Measurements from ENCODE around the gene HSPB3.

HSPB3 gene, protein sequence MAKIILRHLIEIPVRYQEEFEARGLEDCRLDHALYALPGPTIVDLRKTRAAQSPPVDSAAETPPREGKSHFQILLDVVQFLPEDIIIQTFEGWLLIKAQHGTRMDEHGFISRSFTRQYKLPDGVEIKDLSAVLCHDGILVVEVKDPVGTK

DNA sequence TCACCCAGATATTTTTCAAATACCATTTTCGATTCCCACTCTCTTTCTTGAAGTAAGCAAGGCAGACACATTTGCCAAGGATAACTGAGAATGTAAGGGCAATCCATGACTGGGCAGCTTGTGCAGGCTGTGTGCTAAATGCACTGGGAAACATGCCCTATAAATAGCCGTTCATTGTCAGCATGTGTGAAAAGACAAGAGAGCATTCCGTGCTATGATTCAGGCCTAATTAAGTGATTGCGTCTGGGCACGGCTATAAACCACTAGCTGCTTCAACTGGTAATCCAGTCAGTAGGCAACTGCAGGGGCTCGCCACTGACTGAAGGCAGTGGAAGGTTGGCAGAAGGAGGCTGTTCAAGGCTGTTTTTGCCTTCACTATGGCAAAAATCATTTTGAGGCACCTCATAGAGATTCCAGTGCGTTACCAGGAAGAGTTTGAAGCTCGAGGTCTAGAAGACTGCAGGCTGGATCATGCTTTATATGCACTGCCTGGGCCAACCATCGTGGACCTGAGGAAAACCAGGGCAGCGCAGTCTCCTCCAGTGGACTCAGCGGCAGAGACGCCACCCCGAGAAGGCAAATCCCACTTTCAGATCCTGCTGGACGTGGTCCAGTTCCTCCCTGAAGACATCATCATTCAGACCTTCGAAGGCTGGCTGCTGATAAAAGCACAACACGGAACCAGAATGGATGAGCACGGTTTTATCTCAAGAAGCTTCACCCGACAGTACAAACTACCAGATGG lies at the start of gene HSPB3:
HSPB3 (plus strand) TSS at position 287 of the 745 bp plus-strand sequence; CDS start at position 378, 91 bp downstream.
- H3K9ac ChIP-seq, result no peak within 1 kb of the TSS
- no peaks in the 10 kb centered on the region for H3K36me3 ChIP-seq (ENCODE audit: control insufficient read depth, insufficient read depth, low read length)
- no peaks in the 10 kb centered on the region for H3K27me3 ChIP-seq (ENCODE audit: control insufficient read depth, insufficient read depth, low read length)
- H3K27ac ChIP-seq, result no peak within 1 kb of the TSS
- peaks cover 4% of the 10 kb centered on the region for H3K4me1 ChIP-seq
- no peaks in the 10 kb centered on the region for H3K79me2 ChIP-seq
- no peak within 1 kb of the TSS for H3K4me3 ChIP-seq (ENCODE audit: low read depth, low read length)
- TF ChIP-seq, protein P1, sequence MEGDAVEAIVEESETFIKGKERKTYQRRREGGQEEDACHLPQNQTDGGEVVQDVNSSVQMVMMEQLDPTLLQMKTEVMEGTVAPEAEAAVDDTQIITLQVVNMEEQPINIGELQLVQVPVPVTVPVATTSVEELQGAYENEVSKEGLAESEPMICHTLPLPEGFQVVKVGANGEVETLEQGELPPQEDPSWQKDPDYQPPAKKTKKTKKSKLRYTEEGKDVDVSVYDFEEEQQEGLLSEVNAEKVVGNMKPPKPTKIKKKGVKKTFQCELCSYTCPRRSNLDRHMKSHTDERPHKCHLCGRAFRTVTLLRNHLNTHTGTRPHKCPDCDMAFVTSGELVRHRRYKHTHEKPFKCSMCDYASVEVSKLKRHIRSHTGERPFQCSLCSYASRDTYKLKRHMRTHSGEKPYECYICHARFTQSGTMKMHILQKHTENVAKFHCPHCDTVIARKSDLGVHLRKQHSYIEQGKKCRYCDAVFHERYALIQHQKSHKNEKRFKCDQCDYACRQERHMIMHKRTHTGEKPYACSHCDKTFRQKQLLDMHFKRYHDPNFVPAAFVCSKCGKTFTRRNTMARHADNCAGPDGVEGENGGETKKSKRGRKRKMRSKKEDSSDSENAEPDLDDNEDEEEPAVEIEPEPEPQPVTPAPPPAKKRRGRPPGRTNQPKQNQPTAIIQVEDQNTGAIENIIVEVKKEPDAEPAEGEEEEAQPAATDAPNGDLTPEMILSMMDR (IDR thresholded peaks at IDR 0.05), result no peak
- H2AFZ ChIP-seq, result no peak within 1 kb of the TSS
- no peak within 1 kb of the TSS for H3K4me2 ChIP-seq (ENCODE audit: low read length)
- no peaks in the 10 kb centered on the region for H3K9me3 ChIP-seq (ENCODE audit: control insufficient read depth, low read length)

GRCh38 chr5:54411176-54411575 lies 44.3 kb upstream of the HSPB3 start:
- no peaks in the 10 kb centered on the region for H3K4me1 ChIP-seq
- H3K27ac ChIP-seq, result no peak overlapping the region
- no peaks in the 10 kb centered on the region for H3K79me2 ChIP-seq
- H3K9ac ChIP-seq, result no peak overlapping the region
- no peak overlapping the region for H3K4me2 ChIP-seq (ENCODE audit: low read length)
- no peaks in the 10 kb centered on the region for H3K9me3 ChIP-seq (ENCODE audit: control insufficient read depth, low read length)
- TF ChIP-seq, protein P1 (IDR thresholded peaks at IDR 0.05), result no peak
- no peak overlapping the region for H2AFZ ChIP-seq
- H3K4me3 ChIP-seq (ENCODE audit: low read depth, low read length), result no peak overlapping the region
- H3K27me3 ChIP-seq (ENCODE audit: control insufficient read depth, insufficient read depth, low read length), result no peaks in the 10 kb centered on the region
- H3K36me3 ChIP-seq (ENCODE audit: control insufficient read depth, insufficient read depth, low read length), result no peaks in the 10 kb centered on the region

DNA sequence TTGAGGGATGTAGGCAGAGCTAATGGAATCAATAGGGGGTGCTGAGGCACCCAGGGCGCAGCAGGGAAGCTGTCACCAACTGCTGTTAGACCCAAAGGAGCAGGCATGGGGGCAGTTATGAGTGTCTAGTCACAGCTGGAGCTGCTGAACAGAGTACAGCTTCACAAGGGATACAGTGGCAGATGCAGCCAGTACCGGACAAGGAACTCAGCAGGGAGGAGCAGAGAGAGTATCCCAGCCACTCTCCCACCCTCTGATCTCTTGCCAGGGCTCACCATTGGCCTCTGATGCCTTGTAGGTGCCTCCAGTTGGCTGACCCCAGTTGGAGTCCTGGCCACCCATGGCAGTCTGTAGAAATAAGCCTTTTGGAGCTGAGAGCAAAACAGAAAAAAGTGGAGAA lies 42.6 kb upstream of the HSPB3 start:
- no peak overlapping the region for H3K9ac ChIP-seq
- H3K27me3 ChIP-seq (ENCODE audit: control insufficient read depth, insufficient read depth, low read length), result no peaks in the 10 kb centered on the region
- no peak overlapping the region for H2AFZ ChIP-seq
- no peak overlapping the region for H3K27ac ChIP-seq
- H3K9me3 ChIP-seq (ENCODE audit: control insufficient read depth, low read length), result no peaks in the 10 kb centered on the region
- no peaks in the 10 kb centered on the region for H3K79me2 ChIP-seq
- H3K4me1 ChIP-seq, result no peaks in the 10 kb centered on the region
- H3K36me3 ChIP-seq (ENCODE audit: control insufficient read depth, insufficient read depth, low read length), result no peaks in the 10 kb centered on the region
- H3K4me3 ChIP-seq (ENCODE audit: low read depth, low read length), result no peak overlapping the region
- no peak overlapping the region for H3K4me2 ChIP-seq (ENCODE audit: low read length)
- TF ChIP-seq, protein P1 (IDR thresholded peaks at IDR 0.05), result no peak

DNA sequence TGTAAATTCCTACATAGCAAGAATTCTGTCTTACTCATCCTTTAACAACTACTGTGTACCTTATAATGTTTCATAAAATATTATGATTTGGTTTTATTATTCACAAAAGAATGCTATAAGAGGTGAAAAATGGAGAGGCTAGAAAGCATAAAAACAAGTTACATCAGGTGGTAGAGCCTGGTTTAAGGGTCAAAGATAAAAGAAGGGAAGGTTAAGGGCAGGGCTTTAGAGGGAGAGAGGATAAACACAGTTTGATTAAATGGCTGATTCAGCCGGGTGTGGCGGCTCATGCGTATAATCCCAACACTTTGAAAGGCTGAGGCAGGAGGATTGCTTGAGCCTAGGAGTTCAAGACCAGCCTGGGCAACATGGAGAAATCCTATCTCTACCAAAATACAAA lies 40.4 kb upstream of the HSPB3 start:
- H3K27ac ChIP-seq, result no peak overlapping the region
- no peaks in the 10 kb centered on the region for H3K79me2 ChIP-seq
- H3K4me2 ChIP-seq (ENCODE audit: low read length), result no peak overlapping the region
- TF ChIP-seq, protein P1 (IDR thresholded peaks at IDR 0.05), result no peak
- no peaks in the 10 kb centered on the region for H3K9me3 ChIP-seq (ENCODE audit: control insufficient read depth, low read length)
- no peaks in the 10 kb centered on the region for H3K36me3 ChIP-seq (ENCODE audit: control insufficient read depth, insufficient read depth, low read length)
- no peak overlapping the region for H2AFZ ChIP-seq
- no peaks in the 10 kb centered on the region for H3K4me1 ChIP-seq
- H3K27me3 ChIP-seq (ENCODE audit: control insufficient read depth, insufficient read depth, low read length), result no peaks in the 10 kb centered on the region
- no peak overlapping the region for H3K4me3 ChIP-seq (ENCODE audit: low read depth, low read length)
- no peak overlapping the region for H3K9ac ChIP-seq

Data from parathyroid adenoma (tissue), 2 donors.